ENCODE data around the gene SASH1.

The SASH1 gene

GRCh38 chr6:148452876-148453275, 110.2 kb downstream of the SASH1 start:
- DNase-seq (ENCODE audit: extremely low spot score) = no peak
- TF ChIP-seq L3MBTL2 (conservative IDR thresholded peaks at IDR 0.05) (no peak), TARDBP (IDR thresholded peaks at IDR 0.05) (no peak), NFRKB (IDR thresholded peaks at IDR 0.05) (no peak), BHLHE40 (IDR thresholded peaks at IDR 0.05; ENCODE audit: borderline replicate concordance) (no peak), CTBP1 (IDR thresholded peaks at IDR 0.05; ENCODE audit: borderline replicate concordance) (no peak), HDGF (IDR thresholded peaks at IDR 0.05; ENCODE audit: borderline replicate concordance) (no peak), SP1 (IDR thresholded peaks at IDR 0.05) (no peak), ZNF384 (IDR thresholded peaks at IDR 0.05) (no peak), FOXK2 (IDR thresholded peaks at IDR 0.05) (no peak), FOXA1 (IDR thresholded peaks at IDR 0.05) (no peak), LEF1 (IDR thresholded peaks at IDR 0.05; ENCODE audit: borderline replicate concordance) (no peak), SUZ12 (IDR thresholded peaks at IDR 0.05) (no peak), ELF4 (IDR thresholded peaks at IDR 0.05) (no peak), FOXM1 (IDR thresholded peaks at IDR 0.05; ENCODE audit: borderline replicate concordance) (no peak), ARNT (IDR thresholded peaks at IDR 0.05) (no peak)
- TF ChIP-seq, protein P1, sequence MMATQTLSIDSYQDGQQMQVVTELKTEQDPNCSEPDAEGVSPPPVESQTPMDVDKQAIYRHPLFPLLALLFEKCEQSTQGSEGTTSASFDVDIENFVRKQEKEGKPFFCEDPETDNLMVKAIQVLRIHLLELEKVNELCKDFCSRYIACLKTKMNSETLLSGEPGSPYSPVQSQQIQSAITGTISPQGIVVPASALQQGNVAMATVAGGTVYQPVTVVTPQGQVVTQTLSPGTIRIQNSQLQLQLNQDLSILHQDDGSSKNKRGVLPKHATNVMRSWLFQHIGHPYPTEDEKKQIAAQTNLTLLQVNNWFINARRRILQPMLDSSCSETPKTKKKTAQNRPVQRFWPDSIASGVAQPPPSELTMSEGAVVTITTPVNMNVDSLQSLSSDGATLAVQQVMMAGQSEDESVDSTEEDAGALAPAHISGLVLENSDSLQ (IDR thresholded peaks at IDR 0.05) = no peak
- ChIA-PET CTCF (no interaction called here), POLR2A (interaction anchor here (0.7 kb wide), 1 partner anchor 12 kb away, joined by 3 read pairs; no protein-coding TSS in a partner anchor)

DNA sequence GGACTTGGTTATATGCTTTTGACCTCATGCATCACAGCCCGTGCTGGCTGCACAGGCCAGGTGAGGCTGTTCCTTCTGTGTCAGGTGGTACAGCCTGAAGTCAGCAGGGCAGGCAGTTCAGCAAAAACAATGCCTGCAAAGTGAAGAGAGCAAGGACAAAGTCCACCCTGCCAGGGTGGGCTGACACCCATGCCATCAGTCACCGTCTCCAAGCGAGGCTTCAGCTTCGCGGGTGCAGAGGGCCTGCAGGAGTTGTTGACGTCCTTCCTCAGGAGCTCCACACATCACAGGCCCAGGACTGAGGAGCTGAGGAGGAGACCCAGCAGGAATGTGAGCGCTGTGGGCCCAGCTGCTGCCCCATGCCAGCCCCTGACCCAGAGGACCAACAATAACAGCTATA, 111.3 kb downstream of the SASH1 start:
- ChIA-PET POLR2A (no interaction called here), CTCF (no interaction called here)
- no peak for DNase-seq (ENCODE audit: extremely low spot score)
- TF ChIP-seq HDGF (IDR thresholded peaks at IDR 0.05; ENCODE audit: borderline replicate concordance) (no peak), SP1 (IDR thresholded peaks at IDR 0.05) (no peak), ELF4 (IDR thresholded peaks at IDR 0.05) (no peak), NFRKB (IDR thresholded peaks at IDR 0.05) (no peak), CTBP1 (IDR thresholded peaks at IDR 0.05; ENCODE audit: borderline replicate concordance) (no peak)

GRCh38 chr6:148455225-148455624, 112.6 kb downstream of the SASH1 start:
- ChIA-PET POLR2A (no interaction called here), CTCF (interaction anchor here (1.1 kb wide), 1 partner anchor 10 kb away, joined by 3 read pairs; no protein-coding TSS in a partner anchor)
- TF ChIP-seq FOXK2 (IDR thresholded peaks at IDR 0.05) (no peak), FOXM1 (IDR thresholded peaks at IDR 0.05; ENCODE audit: borderline replicate concordance) (no peak), ARNT (IDR thresholded peaks at IDR 0.05) (no peak), ELF4 (IDR thresholded peaks at IDR 0.05) (no peak)
- DNase-seq (ENCODE audit: extremely low spot score) = no peak

GRCh38 chr6:148455674-148456558, 113.3 kb downstream of the SASH1 start:
- POLR2A ChIA-PET = no interaction called here
- no peak for DNase-seq (ENCODE audit: extremely low spot score)
- CTCF ChIA-PET = no interaction called here

GRCh38 chr6:148457137-148457842, 114.7 kb downstream of the SASH1 start:
- ChIA-PET POLR2A (no interaction called here), CTCF (interaction anchor here (0.6 kb wide), 1 partner anchor 603 kb away, joined by 5 read pairs; no protein-coding TSS in a partner anchor)
- no peak for DNase-seq (ENCODE audit: extremely low spot score)
- TF ChIP-seq CTBP1 (IDR thresholded peaks at IDR 0.05; ENCODE audit: borderline replicate concordance) (no peak), SP1 (IDR thresholded peaks at IDR 0.05) (no peak), L3MBTL2 (conservative IDR thresholded peaks at IDR 0.05) (no peak), SUZ12 (IDR thresholded peaks at IDR 0.05) (no peak), LEF1 (IDR thresholded peaks at IDR 0.05; ENCODE audit: borderline replicate concordance) (no peak), ZNF384 (IDR thresholded peaks at IDR 0.05) (no peak), HDGF (IDR thresholded peaks at IDR 0.05; ENCODE audit: borderline replicate concordance) (no peak), ARNT (IDR thresholded peaks at IDR 0.05) (no peak), FOXM1 (IDR thresholded peaks at IDR 0.05; ENCODE audit: borderline replicate concordance) (no peak), FOXA1 (IDR thresholded peaks at IDR 0.05) (no peak), TARDBP (IDR thresholded peaks at IDR 0.05) (no peak), ELF4 (IDR thresholded peaks at IDR 0.05) (no peak), BHLHE40 (IDR thresholded peaks at IDR 0.05; ENCODE audit: borderline replicate concordance) (no peak), NFRKB (IDR thresholded peaks at IDR 0.05) (no peak), FOXK2 (IDR thresholded peaks at IDR 0.05) (no peak)
- TF ChIP-seq, protein P1 (IDR thresholded peaks at IDR 0.05) = no peak

More at GRCh38 chr6:148455674-148456558, 113.3 kb downstream of the SASH1 start:
- TF ChIP-seq, protein P1 (IDR thresholded peaks at IDR 0.05) = no peak
- TF ChIP-seq FOXM1 (IDR thresholded peaks at IDR 0.05; ENCODE audit: borderline replicate concordance) (no peak), SUZ12 (IDR thresholded peaks at IDR 0.05) (no peak), FOXA1 (IDR thresholded peaks at IDR 0.05) (no peak), L3MBTL2 (conservative IDR thresholded peaks at IDR 0.05) (no peak)

DNA sequence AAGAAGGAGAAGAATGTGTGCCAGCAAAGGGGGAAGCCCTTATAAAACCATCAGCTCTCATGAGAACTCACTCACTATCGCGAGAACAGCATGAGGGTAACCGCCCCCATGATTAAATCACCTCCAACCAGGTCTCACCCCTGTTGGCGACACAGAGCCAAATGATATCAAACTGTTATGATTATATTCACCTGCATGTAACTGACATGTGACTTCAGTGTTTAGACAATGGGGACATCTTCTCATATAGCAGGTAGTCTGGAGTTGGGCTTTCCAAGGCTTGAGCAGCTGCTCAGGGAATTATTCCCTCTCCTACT, 115.2 kb downstream of the SASH1 start:
- ChIA-PET POLR2A (no interaction called here), CTCF (no interaction called here)
- no peak for TF ChIP-seq FOXK2 (IDR thresholded peaks at IDR 0.05)
- no peak for TF ChIP-seq FOXM1 (IDR thresholded peaks at IDR 0.05; ENCODE audit: borderline replicate concordance)
- TF ChIP-seq ZNF384 (IDR thresholded peaks at IDR 0.05) = no peak
- TF ChIP-seq CTBP1 (IDR thresholded peaks at IDR 0.05; ENCODE audit: borderline replicate concordance) = no peak
- TF ChIP-seq TARDBP (IDR thresholded peaks at IDR 0.05) = no peak
- no peak for TF ChIP-seq LEF1 (IDR thresholded peaks at IDR 0.05; ENCODE audit: borderline replicate concordance)
- TF ChIP-seq, protein P1 (IDR thresholded peaks at IDR 0.05) = no peak
- TF ChIP-seq BHLHE40 (IDR thresholded peaks at IDR 0.05; ENCODE audit: borderline replicate concordance) = no peak
- no peak for TF ChIP-seq ARNT (IDR thresholded peaks at IDR 0.05)
- DNase-seq (ENCODE audit: extremely low spot score) = no peak
